Activated T-helper 1 cell treated with Interleukin-2 at 50 U/mL for 16 hours (primary cell): Measurements from ENCODE around the gene ADAM12.

Experiments
- DNase-seq: peaks from one replicate; pipeline ENCODE4 v3.0.0-alpha.2; 2020; ENCODE audit warnings: low read depth

Gene ADAM12

GRCh38 chr10:126013489-126014281 lies 374.6 kb downstream of the ADAM12 start:
- DNase-seq: no peak

GRCh38 chr10:126012485-126012884 lies 375.8 kb downstream of the ADAM12 start:
- DNase-seq: no peak

- DNase-seq: no peak
Measured at GRCh38 chr10:126011995-126012394, 376.3 kb downstream of the ADAM12 start.

GRCh38 chr10:126009650-126010049 lies 378.6 kb downstream of the ADAM12 start:
- DNase-seq: no peak

- DNase-seq: no peak
Measured at GRCh38 chr10:126006906-126007305, 381.4 kb downstream of the ADAM12 start.

- no peak for DNase-seq
Measured at GRCh38 chr10:126006264-126006663, 382.0 kb downstream of the ADAM12 start.

GRCh38 chr10:126004752-126005151 lies 383.5 kb downstream of the ADAM12 start:
- no peak for DNase-seq

GRCh38 chr10:126001576-126001975 lies 386.7 kb downstream of the ADAM12 start:
- DNase-seq: no peak

GRCh38 chr10:125999694-126000093 lies 388.6 kb downstream of the ADAM12 start:
- DNase-seq: no peak

- DNase-seq: no peak
Measured at GRCh38 chr10:125997586-125997985, 390.7 kb downstream of the ADAM12 start.

GRCh38 chr10:125995726-125996304 lies 392.5 kb downstream of the ADAM12 start:
- no peak for DNase-seq

GRCh38 chr10:125994601-125995000 lies 393.7 kb downstream of the ADAM12 start:
- no peak for DNase-seq

- no peak for DNase-seq
Measured at GRCh38 chr10:125992254-125992653, 396.0 kb downstream of the ADAM12 start.

- DNase-seq: no peak
Measured at GRCh38 chr10:125991392-125991791, 396.9 kb downstream of the ADAM12 start.

GRCh38 chr10:125990974-125991373 lies 397.3 kb downstream of the ADAM12 start:
- DNase-seq: no peak

GRCh38 chr10:125989791-125990190 lies 398.5 kb downstream of the ADAM12 start:
- no peak for DNase-seq

GRCh38 chr10:125985557-125986240 lies 402.6 kb downstream of the ADAM12 start:
- no peak for DNase-seq

GRCh38 chr10:125984865-125985495 lies 403.3 kb downstream of the ADAM12 start:
- no peak for DNase-seq

GRCh38 chr10:125984346-125984745 lies 403.9 kb downstream of the ADAM12 start:
- no peak for DNase-seq

- DNase-seq: no peak
Measured at GRCh38 chr10:125983656-125984055, 404.6 kb downstream of the ADAM12 start.

- no peak for DNase-seq
Measured at GRCh38 chr10:125983161-125983560, 405.1 kb downstream of the ADAM12 start.

- no peak for DNase-seq
Measured at GRCh38 chr10:125982260-125982948, 405.9 kb downstream of the ADAM12 start.
